Glutamatergic neuron (in vitro differentiated cells): ENCODE data around the gene ATP11A. TPM values are rescaled to one million over a fixed set of nuclear protein-coding genes. Genes with fewer than 3 reads are reported as not detected.

Experiments used
- DNase-seq: peaks from one replicate; pipeline ENCODE4 v3.0.0; 2022
- H3K27ac Mint-ChIP-seq: one replicate; pipeline ENCODE4 v1.8.0; 2020; ENCODE audit warnings: mild to moderate bottlenecking, mixed read lengths, inconsistent platforms; ENCODE audit not compliant: unreplicated experiment
- H3K27me3 Mint-ChIP-seq: one replicate; pipeline ENCODE4 v1.8.0; 2020; ENCODE audit warnings: mild to moderate bottlenecking, moderate library complexity, mixed read lengths, inconsistent platforms; ENCODE audit not compliant: unreplicated experiment
- H3K36me3 Mint-ChIP-seq: one replicate; pipeline ENCODE4 v1.8.0; 2020; ENCODE audit warnings: mild to moderate bottlenecking, mixed read lengths, inconsistent platforms; ENCODE audit not compliant: unreplicated experiment
- H3K4me1 Mint-ChIP-seq: one replicate; pipeline ENCODE4 v1.8.0; 2020; ENCODE audit warnings: mild to moderate bottlenecking, low read depth, mixed read lengths, inconsistent platforms; ENCODE audit not compliant: unreplicated experiment
- H3K4me3 Mint-ChIP-seq: one replicate; pipeline ENCODE4 v1.8.0; 2020; ENCODE audit warnings: mild to moderate bottlenecking, mixed read lengths, inconsistent platforms; ENCODE audit not compliant: unreplicated experiment
- H3K9me3 Mint-ChIP-seq: one replicate; pipeline ENCODE4 v1.8.0; 2020; ENCODE audit warnings: mild to moderate bottlenecking, moderate library complexity, mixed read lengths, inconsistent platforms; ENCODE audit not compliant: unreplicated experiment
- CTCF ChIP-seq: fragments of 200-600 bp; sonication (generic); IDR thresholded peaks from one replicate; pipeline ENCODE4 v1.5.0; 2021; ENCODE audit not compliant: partially characterized antibody, unreplicated experiment
- total RNA-seq: library from RNA; stranded (reverse); fragmentation: NEBNext Ultra II Directional; extraction: Animal tissue kit (Norgen Biotek cat#: 25700); gene quantifications from one replicate; pipeline ENCODE4 v1.2.1, GENCODE V29; 2021; ENCODE audit not compliant: unreplicated experiment

ATP11A gene
- total RNA-seq, 1 donor from 2014 or later: 127 TPM

GRCh38 chr13:112926993-112927392 is 237.2 kb downstream of the ATP11A start:
- no peak for TF ChIP-seq CTCF
- Mint-ChIP-seq H3K4me1 (peaks cover 21% of the 10 kb centered on the region), H3K27ac (no peak overlapping the region), H3K27me3 (peaks cover 11% of the 10 kb centered on the region), H3K9me3 (peaks cover 6% of the 10 kb centered on the region), H3K36me3 (no peaks in the 10 kb centered on the region), H3K4me3 (no peak overlapping the region)
- DNase-seq: no peak

- no peak for DNase-seq
- Mint-ChIP-seq H3K4me1 (peaks cover 21% of the 10 kb centered on the region), H3K27ac (no peak overlapping the region), H3K36me3 (no peaks in the 10 kb centered on the region), H3K27me3 (peaks cover 11% of the 10 kb centered on the region), H3K4me3 (peak overlapping the region; percentile 52), H3K9me3 (peaks cover 6% of the 10 kb centered on the region)
- no peak for TF ChIP-seq CTCF
Observed at GRCh38 chr13:112928020-112928971, 238.5 kb downstream of the ATP11A start.

- H3K27ac Mint-ChIP-seq: peak overlapping the region; percentile 54
- TF ChIP-seq CTCF: no peak
- peaks cover 9% of the 10 kb centered on the region for H3K27me3 Mint-ChIP-seq
- peaks cover 23% of the 10 kb centered on the region for H3K4me1 Mint-ChIP-seq
- H3K9me3 Mint-ChIP-seq: peaks cover 6% of the 10 kb centered on the region
- H3K4me3 Mint-ChIP-seq: peak overlapping the region; percentile 86
- no peak for DNase-seq
- H3K36me3 Mint-ChIP-seq: no peaks in the 10 kb centered on the region
Observed at GRCh38 chr13:112928972-112929782, 239.3 kb downstream of the ATP11A start.

- H3K4me3 Mint-ChIP-seq: peak overlapping the region; percentile 16
- H3K9me3 Mint-ChIP-seq: peaks cover 5% of the 10 kb centered on the region
- DNase-seq: no peak
- peaks cover 23% of the 10 kb centered on the region for H3K4me1 Mint-ChIP-seq
- TF ChIP-seq CTCF: no peak
- no peaks in the 10 kb centered on the region for H3K36me3 Mint-ChIP-seq
- H3K27ac Mint-ChIP-seq: no peak overlapping the region
- peaks cover 8% of the 10 kb centered on the region for H3K27me3 Mint-ChIP-seq
Observed at GRCh38 chr13:112929783-112930055, 239.9 kb downstream of the ATP11A start.
